GM19239 (cell line): Measurements from ENCODE around the gene ZNG1B.
"Not testable (repeated sequence)": the region's sequence is repeated elsewhere in the genome, so short reads cannot be mapped to it uniquely, and the experiment has no call there.

Experiments used
- DNase-seq: peaks from one replicate; pipeline ENCODE4 v3.0.0; 2011; ENCODE audit warnings: low spot score; ENCODE audit not compliant: insufficient read length
- FAIRE-seq: peaks from 2 replicates; lab custom pipeline; 2011; peaks lifted over from hg19 to GRCh38; lab: Jason Lieb, UNC

The ZNG1B gene

GRCh38 chr2:113541204-113541975, 103.9 kb downstream of the ZNG1B start:
- not testable (repeated sequence) for DNase-seq, FAIRE-seq

- not testable (repeated sequence) for DNase-seq, FAIRE-seq
These were observed 104.5 kb downstream of the ZNG1B start for GRCh38 chr2:113541976-113542485.

- FAIRE-seq, DNase-seq: not testable (repeated sequence)
These were observed 105.0 kb downstream of the ZNG1B start for GRCh38 chr2:113542529-113542928.
